GM19452 (cell line): ENCODE results near the gene IGFN1.

Source experiments
- ATAC-seq: cut with Tn5 transposase; IDR thresholded peaks from one replicate; pipeline ENCODE4 v1.9.1; 2021; ENCODE audit not compliant: unreplicated experiment

Gene IGFN1

GRCh38 chr1:201215531-201216357, 25.1 kb downstream of the IGFN1 start:
- ATAC-seq: no peak

- no peak for ATAC-seq
Observed at GRCh38 chr1:201216395-201217085, 25.9 kb downstream of the IGFN1 start.

- no peak for ATAC-seq
Observed at GRCh38 chr1:201217146-201217545, 26.5 kb downstream of the IGFN1 start.

GRCh38 chr1:201217851-201218250, 27.2 kb downstream of the IGFN1 start:
- ATAC-seq: no peak

- ATAC-seq: no peak
Observed at GRCh38 chr1:201218409-201218808, 27.8 kb downstream of the IGFN1 start.

GRCh38 chr1:201219481-201220387, 29.1 kb downstream of the IGFN1 start:
- ATAC-seq: no peak

GRCh38 chr1:201220388-201220715, 29.7 kb downstream of the IGFN1 start:
- no peak for ATAC-seq

GRCh38 chr1:201221201-201221846, 30.7 kb downstream of the IGFN1 start:
- no peak for ATAC-seq

GRCh38 chr1:201222125-201222524, 31.5 kb downstream of the IGFN1 start:
- ATAC-seq: no peak

- no peak for ATAC-seq
Observed at GRCh38 chr1:201223852-201224665, 33.4 kb downstream of the IGFN1 start.

- ATAC-seq: no peak
Observed at GRCh38 chr1:201224666-201225370, 34.2 kb downstream of the IGFN1 start.

GRCh38 chr1:201226178-201226514, 35.5 kb downstream of the IGFN1 start:
- ATAC-seq: no peak

- ATAC-seq: no peak
Observed at GRCh38 chr1:201226859-201227488, 36.4 kb downstream of the IGFN1 start.

- ATAC-seq: no peak
Observed at GRCh38 chr1:201228011-201228983, 37.7 kb downstream of the IGFN1 start.

GRCh38 chr1:201229095-201229494, 38.5 kb downstream of the IGFN1 start:
- ATAC-seq: no peak

- no peak for ATAC-seq
Observed at GRCh38 chr1:201229771-201230635, 39.4 kb downstream of the IGFN1 start.

- ATAC-seq: no peak
Observed at GRCh38 chr1:201230676-201231075, 40.1 kb downstream of the IGFN1 start.
